Activated T-helper 17 cell treated with anti-CD3 and anti-CD28 coated beads, Interleukin-2, amount 50 U/mL, for 72 hours (primary cell): ENCODE measurements around the gene DAB1. TPM values are rescaled to one million over a fixed set of nuclear protein-coding genes. Genes with fewer than 3 reads are reported as not detected.
A peak's percentile ranks its signal among the peaks of the same experiment; 100 is the strongest.

Experiments used
- ATAC-seq: fragments of 150-1000 bp; cut with Tn5 transposase; replicated peaks from 2 replicates; pipeline ENCODE4 v1.10.0; 2021; ENCODE audit warnings: mild to moderate bottlenecking, moderate library complexity
- H3K27ac Mint-ChIP-seq: one replicate; pipeline ENCODE4 v1.8.0; 2022; ENCODE audit warnings: mixed read lengths
- H3K27me3 Mint-ChIP-seq: one replicate; pipeline ENCODE4 v1.8.0; 2022; ENCODE audit warnings: mixed read lengths
- H3K36me3 Mint-ChIP-seq: one replicate; pipeline ENCODE4 v1.8.0; 2022; ENCODE audit warnings: low read depth, mild to moderate bottlenecking, mixed read lengths
- H3K4me1 Mint-ChIP-seq: one replicate; pipeline ENCODE4 v1.8.0; 2022; ENCODE audit warnings: mixed read lengths
- H3K4me3 Mint-ChIP-seq: one replicate; pipeline ENCODE4 v1.8.0; 2022; ENCODE audit warnings: mild to moderate bottlenecking, mixed read lengths
- H3K9me3 Mint-ChIP-seq: one replicate; pipeline ENCODE4 v1.8.0; 2022; ENCODE audit warnings: mixed read lengths
- total RNA-seq, 2 donors: library from RNA; stranded (reverse); gene quantifications; one replicate each; pipeline ENCODE4 v1.2.3, GENCODE V29; 2022

Gene DAB1
- total RNA-seq, 2 donors from 2014 or later, result 1.7 to 2.7 TPM

DNA sequence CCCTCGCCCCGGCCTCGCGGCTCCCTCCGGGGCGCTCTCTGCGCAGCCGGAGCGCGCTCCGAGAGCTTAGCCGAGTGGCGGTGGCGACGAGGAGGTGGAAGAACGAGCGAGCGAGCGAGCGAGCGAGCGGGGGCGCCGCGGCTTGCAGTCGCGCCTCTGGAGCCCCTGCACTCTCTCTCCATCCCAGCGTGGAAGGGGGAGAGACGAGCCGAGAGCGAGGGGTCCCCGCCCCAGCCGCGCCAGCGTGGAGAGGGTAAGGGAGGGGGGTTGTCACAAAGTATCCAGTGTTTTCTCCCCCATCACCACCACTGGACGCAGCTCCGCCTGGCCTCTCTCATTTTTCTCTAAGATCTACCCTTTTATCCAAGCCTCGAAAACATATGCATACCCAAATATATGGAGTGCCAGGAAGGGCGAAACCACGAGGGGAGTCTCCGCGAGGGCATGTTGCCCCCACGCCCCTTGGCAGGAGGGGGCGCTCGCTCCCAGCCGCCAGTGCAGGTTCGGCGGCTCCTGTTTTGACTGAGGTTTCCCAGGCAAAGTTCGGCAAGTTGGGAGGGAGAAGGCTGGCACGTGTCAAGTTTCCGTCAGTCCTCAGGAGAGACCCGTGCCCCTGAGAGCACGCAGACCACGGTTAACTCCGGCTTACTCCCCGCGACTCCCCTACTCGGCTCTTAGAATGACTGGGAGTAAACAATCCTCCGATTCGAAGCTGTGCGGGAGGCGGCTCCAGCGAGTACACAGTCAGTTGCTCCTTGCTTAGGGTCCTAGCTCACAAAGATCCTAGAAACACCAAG lies 569 bp upstream of the DAB1 start:
- ATAC-seq, result no peak
- no peak overlapping the region for H3K27ac Mint-ChIP-seq
- H3K4me3 Mint-ChIP-seq, result peak overlapping the region; percentile 49
- H3K36me3 Mint-ChIP-seq, result peaks cover 7% of the 10 kb centered on the region
- H3K27me3 Mint-ChIP-seq, result peaks cover 55% of the 10 kb centered on the region
- H3K4me1 Mint-ChIP-seq, result peaks cover 6% of the 10 kb centered on the region
- no peaks in the 10 kb centered on the region for H3K9me3 Mint-ChIP-seq

DNA sequence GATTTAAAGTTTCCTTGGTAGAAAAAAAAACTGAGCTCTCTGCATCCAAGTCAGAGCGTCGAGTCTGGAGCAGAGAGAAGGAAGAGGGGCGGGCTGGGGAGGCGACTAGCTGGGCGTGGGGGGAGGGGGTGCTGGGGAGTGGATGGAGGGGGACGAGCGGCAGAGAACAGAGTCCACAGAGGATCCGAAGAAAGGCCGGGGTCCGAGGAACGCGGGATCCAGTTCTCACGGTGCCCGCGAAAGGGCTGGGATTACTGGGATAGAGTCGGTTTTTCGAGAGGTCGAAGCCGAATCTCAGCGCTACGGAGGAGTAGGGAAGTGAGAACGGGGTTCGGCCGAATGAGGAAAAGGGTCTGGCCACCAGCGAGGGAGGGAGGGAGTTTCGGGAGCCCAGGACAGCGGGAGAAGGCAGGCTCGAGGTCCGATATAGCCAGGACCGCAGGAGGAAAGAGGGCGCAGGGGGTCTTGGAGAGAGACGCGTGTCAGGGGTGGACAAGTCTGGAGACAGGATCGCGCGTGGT lies 665 bp downstream of the DAB1 start:
- H3K27ac Mint-ChIP-seq, result no peak overlapping the region
- H3K9me3 Mint-ChIP-seq, result no peaks in the 10 kb centered on the region
- ATAC-seq, result no peak
- peaks cover 7% of the 10 kb centered on the region for H3K36me3 Mint-ChIP-seq
- H3K4me3 Mint-ChIP-seq, result peak overlapping the region; percentile 63
- H3K27me3 Mint-ChIP-seq, result peaks cover 62% of the 10 kb centered on the region
- H3K4me1 Mint-ChIP-seq, result peaks cover 6% of the 10 kb centered on the region

DNA sequence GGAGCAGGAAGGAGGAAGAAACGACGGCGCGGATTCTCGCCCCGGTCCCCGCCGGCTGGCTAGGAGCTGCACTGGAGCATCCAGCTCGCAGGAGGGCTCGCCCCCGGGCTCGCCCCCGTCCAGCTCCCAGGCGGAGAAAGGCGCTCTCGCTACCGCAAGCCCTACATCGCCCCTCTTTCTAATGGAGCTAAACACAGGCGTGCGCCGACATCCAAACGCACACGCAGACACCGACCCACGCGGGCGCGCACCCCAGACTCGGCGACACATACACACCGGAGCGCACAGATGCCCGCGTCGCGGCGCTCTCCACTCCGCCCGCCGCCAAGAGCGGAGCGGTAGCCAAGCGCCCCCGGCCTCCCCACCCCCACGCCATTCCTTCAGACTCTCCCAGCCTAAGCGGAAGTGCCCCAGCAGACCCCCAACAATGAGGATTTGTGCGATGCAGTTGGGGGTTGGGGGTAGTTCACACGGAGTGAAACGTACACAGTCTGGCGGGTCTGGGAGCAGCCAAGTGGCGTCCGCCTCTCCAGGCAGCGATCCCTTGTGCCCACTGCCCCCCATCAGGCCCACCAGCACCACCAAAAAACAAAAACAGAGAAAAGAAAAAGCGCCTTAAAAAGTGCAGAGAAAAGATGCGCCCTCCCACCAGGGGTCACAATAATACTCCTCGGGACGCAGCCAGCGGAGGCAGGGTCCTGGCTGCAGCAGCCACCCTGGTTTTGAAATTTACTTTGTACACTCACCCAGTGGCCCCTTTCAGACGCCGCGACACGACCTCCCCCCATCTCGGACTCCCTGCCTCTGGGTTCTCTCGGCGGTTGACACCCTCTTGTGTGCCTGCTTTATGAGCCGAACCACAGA lies 1.4 kb downstream of the DAB1 start:
- Mint-ChIP-seq H3K27ac (no peak overlapping the region), H3K36me3 (peaks cover 7% of the 10 kb centered on the region), H3K27me3 (peaks cover 69% of the 10 kb centered on the region), H3K9me3 (no peaks in the 10 kb centered on the region), H3K4me1 (peaks cover 6% of the 10 kb centered on the region), H3K4me3 (peak overlapping the region; percentile 63)
- no peak for ATAC-seq

GRCh38 chr1:57421806-57422205 lies 2.1 kb downstream of the DAB1 start:
- H3K4me1 Mint-ChIP-seq, result peaks cover 6% of the 10 kb centered on the region
- no peaks in the 10 kb centered on the region for H3K9me3 Mint-ChIP-seq
- peak overlapping the region; percentile 63 for H3K4me3 Mint-ChIP-seq
- H3K36me3 Mint-ChIP-seq, result peaks cover 7% of the 10 kb centered on the region
- peaks cover 70% of the 10 kb centered on the region for H3K27me3 Mint-ChIP-seq
- H3K27ac Mint-ChIP-seq, result no peak overlapping the region
- no peak for ATAC-seq

GRCh38 chr1:57420981-57421785 lies 2.7 kb downstream of the DAB1 start:
- Mint-ChIP-seq H3K36me3 (peaks cover 7% of the 10 kb centered on the region), H3K27ac (no peak overlapping the region), H3K4me1 (peaks cover 6% of the 10 kb centered on the region), H3K4me3 (no peak overlapping the region), H3K27me3 (peaks cover 68% of the 10 kb centered on the region), H3K9me3 (no peaks in the 10 kb centered on the region)
- no peak for ATAC-seq

GRCh38 chr1:57418971-57419370 lies 4.9 kb downstream of the DAB1 start:
- peaks cover 56% of the 10 kb centered on the region for H3K27me3 Mint-ChIP-seq
- H3K4me3 Mint-ChIP-seq, result no peak overlapping the region
- H3K9me3 Mint-ChIP-seq, result no peaks in the 10 kb centered on the region
- H3K4me1 Mint-ChIP-seq, result peaks cover 6% of the 10 kb centered on the region
- ATAC-seq, result no peak
- no peak overlapping the region for H3K27ac Mint-ChIP-seq
- H3K36me3 Mint-ChIP-seq, result peaks cover 7% of the 10 kb centered on the region

- Mint-ChIP-seq H3K36me3 (no peaks in the 10 kb centered on the region), H3K4me3 (no peak overlapping the region), H3K27me3 (peaks cover 23% of the 10 kb centered on the region), H3K27ac (no peak overlapping the region), H3K4me1 (no peaks in the 10 kb centered on the region), H3K9me3 (peaks cover 7% of the 10 kb centered on the region)
- no peak for ATAC-seq
Measured at GRCh38 chr1:57411262-57411661, 12.6 kb downstream of the DAB1 start.

DNA sequence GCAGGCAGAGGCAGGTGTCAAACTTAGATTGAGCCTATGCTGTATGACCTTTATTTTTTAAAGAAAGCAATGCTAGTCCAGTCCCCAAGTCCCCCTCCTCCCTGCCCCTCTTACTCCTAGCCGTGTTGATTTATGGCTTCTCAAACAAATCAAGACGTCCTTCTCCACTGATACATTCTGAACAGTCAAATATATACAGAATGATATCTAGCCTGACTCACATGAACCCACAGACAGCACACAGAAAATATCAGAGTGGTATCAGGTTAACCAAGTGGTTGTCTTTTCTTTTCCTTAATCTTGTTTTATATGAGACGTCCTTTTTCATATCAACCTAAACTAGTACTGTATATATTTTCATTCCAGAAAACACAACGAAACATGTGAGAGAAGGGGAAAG lies 13.4 kb downstream of the DAB1 start:
- Mint-ChIP-seq H3K27me3 (peaks cover 23% of the 10 kb centered on the region), H3K4me1 (no peaks in the 10 kb centered on the region), H3K36me3 (no peaks in the 10 kb centered on the region), H3K9me3 (peaks cover 7% of the 10 kb centered on the region), H3K4me3 (no peak overlapping the region), H3K27ac (no peak overlapping the region)
- no peak for ATAC-seq

DNA sequence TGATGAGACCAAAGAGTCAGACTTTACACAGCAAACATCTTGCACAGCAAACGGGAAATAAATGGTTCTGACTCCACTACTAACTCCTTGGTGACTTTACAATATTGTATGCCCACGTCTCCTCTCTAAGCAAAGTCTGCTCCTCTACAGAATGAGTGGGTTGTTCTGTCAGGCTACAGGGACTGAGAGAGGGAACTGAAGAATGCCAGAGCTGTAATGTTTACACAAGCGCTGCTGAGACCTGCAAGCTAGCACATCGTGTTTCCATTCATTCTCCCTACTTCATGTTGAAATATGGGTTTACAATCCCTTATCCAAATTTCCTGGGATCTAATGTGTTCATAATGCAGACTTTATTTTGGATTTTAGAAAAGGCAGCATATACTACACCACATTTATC lies 15.9 kb downstream of the DAB1 start:
- no peak for ATAC-seq
- Mint-ChIP-seq H3K36me3 (no peaks in the 10 kb centered on the region), H3K9me3 (peaks cover 7% of the 10 kb centered on the region)

GRCh38 chr1:57406428-57406970 lies 17.4 kb downstream of the DAB1 start:
- ATAC-seq, result no peak
- Mint-ChIP-seq H3K4me3 (no peak overlapping the region), H3K27ac (no peak overlapping the region), H3K9me3 (no peaks in the 10 kb centered on the region), H3K27me3 (peaks cover 13% of the 10 kb centered on the region), H3K36me3 (no peaks in the 10 kb centered on the region), H3K4me1 (no peaks in the 10 kb centered on the region)

More for the DNA sequence above, 15.9 kb downstream of the DAB1 start:
- H3K27me3 Mint-ChIP-seq, result peaks cover 22% of the 10 kb centered on the region
- no peak overlapping the region for H3K4me3 Mint-ChIP-seq
- H3K4me1 Mint-ChIP-seq, result no peaks in the 10 kb centered on the region
- H3K27ac Mint-ChIP-seq, result no peak overlapping the region

DNA sequence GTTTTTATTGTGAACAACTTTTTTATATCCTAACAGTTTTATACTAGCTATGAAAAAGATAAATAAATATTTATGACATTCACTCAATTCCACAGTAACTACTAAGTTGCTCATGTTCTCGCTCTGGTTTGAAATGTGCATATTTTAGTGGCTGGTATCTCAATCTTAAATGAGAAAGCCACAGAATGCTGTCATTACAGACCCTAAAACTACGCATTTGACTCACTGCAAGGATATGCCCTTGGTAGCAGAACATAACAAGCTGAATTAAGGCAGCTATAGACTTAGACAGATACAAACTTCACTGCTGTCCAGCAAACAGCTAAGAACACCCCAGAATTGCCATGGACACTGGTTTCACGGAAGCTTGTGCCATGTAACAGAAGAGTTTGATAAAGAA lies 19.0 kb downstream of the DAB1 start:
- H3K27ac Mint-ChIP-seq, result no peak overlapping the region

DNA sequence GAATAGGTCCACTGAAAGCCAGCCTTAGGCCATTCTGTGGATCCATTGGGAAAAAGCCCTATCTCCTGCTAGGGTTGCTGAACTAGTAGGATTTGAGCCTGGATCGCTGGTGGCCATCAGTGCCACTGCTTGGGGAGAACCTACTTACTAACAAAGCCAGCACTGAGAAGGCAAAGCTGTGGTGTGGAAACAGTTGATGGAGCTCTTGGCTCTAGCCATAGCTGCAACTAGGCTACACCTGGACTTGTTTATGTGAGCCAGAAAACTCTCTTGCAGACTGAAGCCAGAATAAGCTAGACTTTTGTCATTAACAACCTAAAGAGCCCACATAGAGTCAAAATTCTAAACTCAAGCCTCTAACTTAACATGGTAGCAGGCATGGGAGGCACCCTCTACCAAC lies 20.7 kb downstream of the DAB1 start:
- H3K27me3 Mint-ChIP-seq, result peaks cover 10% of the 10 kb centered on the region
- no peaks in the 10 kb centered on the region for H3K36me3 Mint-ChIP-seq
- no peaks in the 10 kb centered on the region for H3K9me3 Mint-ChIP-seq
- H3K4me3 Mint-ChIP-seq, result no peak overlapping the region
- H3K27ac Mint-ChIP-seq, result no peak overlapping the region
- no peak for ATAC-seq
- H3K4me1 Mint-ChIP-seq, result no peaks in the 10 kb centered on the region

More for the DNA sequence above, 19.0 kb downstream of the DAB1 start:
- no peaks in the 10 kb centered on the region for H3K9me3 Mint-ChIP-seq
- H3K36me3 Mint-ChIP-seq, result no peaks in the 10 kb centered on the region
- H3K4me1 Mint-ChIP-seq, result no peaks in the 10 kb centered on the region
- H3K4me3 Mint-ChIP-seq, result no peak overlapping the region
- no peak for ATAC-seq
- H3K27me3 Mint-ChIP-seq, result peaks cover 12% of the 10 kb centered on the region

DNA sequence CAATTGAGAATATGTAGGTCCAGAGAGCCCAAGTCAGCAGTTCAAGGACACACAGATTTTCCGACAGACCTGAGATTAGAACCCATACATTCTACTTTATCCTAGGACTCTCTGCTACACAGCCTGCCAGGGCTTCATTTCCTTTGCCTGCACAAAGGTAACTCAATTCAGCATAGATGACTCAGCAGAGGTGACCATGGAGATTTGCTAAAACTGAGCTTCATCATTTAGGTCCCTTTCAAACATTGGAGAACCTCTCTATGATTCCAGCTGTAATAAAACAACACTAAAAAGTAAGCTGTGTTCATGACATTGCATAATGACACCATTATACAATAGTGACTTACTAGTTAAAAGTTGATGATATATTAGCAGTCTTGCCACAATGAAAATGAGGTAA lies 22.2 kb downstream of the DAB1 start:
- H3K4me1 Mint-ChIP-seq, result no peaks in the 10 kb centered on the region
- H3K27ac Mint-ChIP-seq, result no peak overlapping the region
- no peak overlapping the region for H3K4me3 Mint-ChIP-seq
- ATAC-seq, result no peak
- no peaks in the 10 kb centered on the region for H3K9me3 Mint-ChIP-seq
- H3K27me3 Mint-ChIP-seq, result peaks cover 19% of the 10 kb centered on the region
- no peaks in the 10 kb centered on the region for H3K36me3 Mint-ChIP-seq

DNA sequence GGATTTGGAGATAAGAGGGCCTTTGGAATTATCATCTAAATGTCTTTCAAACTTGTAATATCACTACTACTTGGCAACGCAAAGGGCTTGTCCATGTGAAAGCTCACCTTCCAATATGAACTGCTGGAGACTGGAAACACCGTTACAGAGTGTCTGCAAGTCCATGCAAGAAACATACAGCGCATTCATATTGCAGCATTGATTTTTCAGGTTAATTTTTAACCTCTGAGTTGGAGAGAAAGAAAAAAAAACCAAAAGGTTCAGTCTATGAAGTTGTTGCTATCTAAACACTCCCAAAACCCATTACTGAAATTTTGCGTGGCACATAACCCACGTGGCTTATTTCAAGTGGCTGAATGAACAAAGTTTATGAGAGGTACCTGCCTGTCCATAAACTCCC lies 23.8 kb downstream of the DAB1 start:
- no peak for ATAC-seq
- Mint-ChIP-seq H3K4me1 (no peaks in the 10 kb centered on the region), H3K9me3 (no peaks in the 10 kb centered on the region), H3K27ac (no peak overlapping the region), H3K27me3 (peaks cover 21% of the 10 kb centered on the region), H3K4me3 (no peak overlapping the region), H3K36me3 (no peaks in the 10 kb centered on the region)
